C4-2B (cell line): ENCODE results near the gene KCNIP4.

ENCODE experiments used
- CTCF ChIP-seq: fragments of 450-650 bp; conservative IDR thresholded peaks from 2 replicates; pipeline ENCODE4 v1.5.1; 2017; ENCODE audit warnings: mild to moderate bottlenecking
- ZFX ChIP-seq: fragments of 450-650 bp; IDR thresholded peaks from 2 replicates; pipeline ENCODE4 v1.6.1; 2017

GRCh38 chr4:21476757-21477156 is 471.8 kb downstream of the KCNIP4 start:
- TF ChIP-seq CTCF (no peak), ZFX (no peak)
